ENCODE results near the gene STAMBPL1. TPM values are rescaled to one million over a fixed set of nuclear protein-coding genes. Genes with fewer than 3 reads are reported as not detected.

The STAMBPL1 gene
- total RNA-seq, 1 donor from 2014 or later = 4.1 TPM

- no peak for DNase-seq (ENCODE audit: low read depth, low spot score)
- Mint-ChIP-seq H3K27ac (ENCODE audit: unreplicated experiment) (no peak overlapping the region), H3K9me3 (peaks cover 1% of the 10 kb centered on the region), H3K36me3 (ENCODE audit: low read depth) (no peaks in the 10 kb centered on the region), H3K4me1 (peaks cover 5% of the 10 kb centered on the region), H3K27me3 (ENCODE audit: low read depth) (no peaks in the 10 kb centered on the region), H3K4me3 (no peak overlapping the region)
- TF ChIP-seq, protein P1, sequence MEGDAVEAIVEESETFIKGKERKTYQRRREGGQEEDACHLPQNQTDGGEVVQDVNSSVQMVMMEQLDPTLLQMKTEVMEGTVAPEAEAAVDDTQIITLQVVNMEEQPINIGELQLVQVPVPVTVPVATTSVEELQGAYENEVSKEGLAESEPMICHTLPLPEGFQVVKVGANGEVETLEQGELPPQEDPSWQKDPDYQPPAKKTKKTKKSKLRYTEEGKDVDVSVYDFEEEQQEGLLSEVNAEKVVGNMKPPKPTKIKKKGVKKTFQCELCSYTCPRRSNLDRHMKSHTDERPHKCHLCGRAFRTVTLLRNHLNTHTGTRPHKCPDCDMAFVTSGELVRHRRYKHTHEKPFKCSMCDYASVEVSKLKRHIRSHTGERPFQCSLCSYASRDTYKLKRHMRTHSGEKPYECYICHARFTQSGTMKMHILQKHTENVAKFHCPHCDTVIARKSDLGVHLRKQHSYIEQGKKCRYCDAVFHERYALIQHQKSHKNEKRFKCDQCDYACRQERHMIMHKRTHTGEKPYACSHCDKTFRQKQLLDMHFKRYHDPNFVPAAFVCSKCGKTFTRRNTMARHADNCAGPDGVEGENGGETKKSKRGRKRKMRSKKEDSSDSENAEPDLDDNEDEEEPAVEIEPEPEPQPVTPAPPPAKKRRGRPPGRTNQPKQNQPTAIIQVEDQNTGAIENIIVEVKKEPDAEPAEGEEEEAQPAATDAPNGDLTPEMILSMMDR (conservative IDR thresholded peaks at IDR 0.05) = no peak
Measured at GRCh38 chr10:88850712-88851111, 29.3 kb upstream of the STAMBPL1 start.

- H3K27ac Mint-ChIP-seq (ENCODE audit: unreplicated experiment) = no peak within 1 kb of the TSS
- TF ChIP-seq, protein P1 (conservative IDR thresholded peaks at IDR 0.05) = no peak
- no peaks in the 10 kb centered on the region for H3K27me3 Mint-ChIP-seq (ENCODE audit: low read depth)
- no peaks in the 10 kb centered on the region for H3K9me3 Mint-ChIP-seq
- DNase-seq (ENCODE audit: low read depth, low spot score) = no peak
- no peaks in the 10 kb centered on the region for H3K36me3 Mint-ChIP-seq (ENCODE audit: low read depth)
- H3K4me3 Mint-ChIP-seq = no peak within 1 kb of the TSS
- H3K4me1 Mint-ChIP-seq = peaks cover 5% of the 10 kb centered on the region
Measured at GRCh38 chr10:88851706-88852105, 28.3 kb upstream of the STAMBPL1 start, which contains the start of gene ANKRD22. ANKRD22 (minus strand) TSS chr10:88851844; CDS start chr10:88851607, 237 bp downstream.

GRCh38 chr10:88852327-88852726 lies 27.7 kb upstream of the STAMBPL1 start:
- H3K9me3 Mint-ChIP-seq = no peaks in the 10 kb centered on the region
- DNase-seq (ENCODE audit: low read depth, low spot score) = no peak
- H3K4me1 Mint-ChIP-seq = peaks cover 5% of the 10 kb centered on the region
- H3K27ac Mint-ChIP-seq (ENCODE audit: unreplicated experiment) = no peak overlapping the region
- TF ChIP-seq, protein P1 (conservative IDR thresholded peaks at IDR 0.05) = no peak
- no peak overlapping the region for H3K4me3 Mint-ChIP-seq
- no peaks in the 10 kb centered on the region for H3K36me3 Mint-ChIP-seq (ENCODE audit: low read depth)
- no peaks in the 10 kb centered on the region for H3K27me3 Mint-ChIP-seq (ENCODE audit: low read depth)

DNA sequence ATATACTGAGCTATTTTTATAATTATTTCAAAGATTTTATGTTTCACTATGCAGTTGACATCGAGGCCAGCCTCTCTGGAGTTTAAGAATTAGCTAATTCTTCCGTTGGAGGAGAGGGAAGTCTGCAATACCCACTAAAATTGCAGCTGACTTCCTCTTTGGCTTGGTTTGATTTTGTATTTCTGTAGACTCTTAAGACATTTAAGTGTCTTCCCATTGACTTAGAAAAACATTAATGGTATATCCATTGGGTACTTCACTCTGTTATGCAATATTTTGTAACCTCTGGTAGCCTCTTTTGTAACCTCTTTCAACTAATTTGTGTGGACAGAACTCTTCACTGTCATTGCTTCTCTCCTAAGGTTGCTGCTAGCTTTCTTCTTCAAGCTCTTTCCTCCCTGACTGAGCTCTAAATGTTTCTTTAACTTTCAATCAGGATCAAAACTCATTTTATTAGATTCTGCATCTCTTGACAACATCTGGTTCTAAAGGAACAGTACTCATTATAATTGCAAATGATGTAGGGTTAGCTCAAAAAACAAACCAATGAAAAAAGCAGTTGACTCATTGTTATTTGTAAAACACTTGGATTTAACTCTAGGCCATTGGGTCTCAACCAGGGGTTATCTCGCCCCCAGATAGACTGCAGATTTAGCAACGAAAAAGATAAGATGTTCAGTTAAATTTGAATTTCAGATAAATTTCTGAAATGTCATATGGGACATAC lies 26.7 kb upstream of the STAMBPL1 start:
- peaks cover 5% of the 10 kb centered on the region for H3K4me1 Mint-ChIP-seq
- DNase-seq (ENCODE audit: low read depth, low spot score) = no peak
- TF ChIP-seq, protein P1 (conservative IDR thresholded peaks at IDR 0.05) = no peak
- no peak overlapping the region for H3K4me3 Mint-ChIP-seq
- H3K27ac Mint-ChIP-seq (ENCODE audit: unreplicated experiment) = no peak overlapping the region
- no peaks in the 10 kb centered on the region for H3K9me3 Mint-ChIP-seq
- H3K36me3 Mint-ChIP-seq (ENCODE audit: low read depth) = no peaks in the 10 kb centered on the region
- H3K27me3 Mint-ChIP-seq (ENCODE audit: low read depth) = no peaks in the 10 kb centered on the region

GRCh38 chr10:88854684-88855083 lies 25.4 kb upstream of the STAMBPL1 start:
- no peak for DNase-seq (ENCODE audit: low read depth, low spot score)
- H3K4me3 Mint-ChIP-seq = no peak overlapping the region
- TF ChIP-seq, protein P1 (conservative IDR thresholded peaks at IDR 0.05) = no peak
- peaks cover 5% of the 10 kb centered on the region for H3K4me1 Mint-ChIP-seq
- H3K27me3 Mint-ChIP-seq (ENCODE audit: low read depth) = no peaks in the 10 kb centered on the region
- H3K9me3 Mint-ChIP-seq = no peaks in the 10 kb centered on the region
- no peak overlapping the region for H3K27ac Mint-ChIP-seq (ENCODE audit: unreplicated experiment)
- no peaks in the 10 kb centered on the region for H3K36me3 Mint-ChIP-seq (ENCODE audit: low read depth)
